A549 (cell line): ENCODE results near the gene SEPTIN1. TPM values are rescaled to one million over a fixed set of nuclear protein-coding genes. Genes with fewer than 3 reads are reported as not detected.
A peak's percentile ranks its signal among the peaks of the same experiment; 100 is the strongest.

Source experiments
- ATAC-seq, 2 experiments: fragments of 200-7000 bp in 1 of 2; fragments of >200 bp in 1 of 2; cut with Nextera tagmentation in 1 of 2; cut with Tn5 transposase in 1 of 2; 3 replicates each; pipeline versions ENCODE4 v1.8.0 to v1.9.1; 2018 to 2020; ENCODE audit warnings: mild to moderate bottlenecking in 1 of 2, moderate library complexity in 1 of 2
- CTCF ChIA-PET: fragments of 300-600 bp; sonication (Branson Sonifier 250); formaldehyde crosslinking; extraction: SDS; loops from one replicate; lab custom pipeline; 2021; ENCODE audit warnings: antibody characterized with exemption, inconsistent platforms; lab: Yijun Ruan, JAX
- POLR2A ChIA-PET: fragments of 350-600 bp; formaldehyde crosslinking; extraction: SDS; loops from one replicate; lab custom pipeline; 2021; ENCODE audit warnings: antibody characterized with exemption, inconsistent platforms; lab: Yijun Ruan, JAX
- DNase-seq, 2 experiments: peaks; one replicate each; pipeline versions ENCODE4 v3.0.0 to v3.0.0-alpha.2; 2011 to 2016; ENCODE audit warnings: low read depth in 1 of 2, low spot score in 1 of 2
- FAIRE-seq: peaks from 2 replicates; lab custom pipeline; 2011; peaks lifted over from hg19 to GRCh38; lab: Jason Lieb, UNC
- H3K27ac ChIP-seq, 2 experiments: fragments of >200 bp; sonication (Bioruptor Twin); formaldehyde crosslinking; 3 replicates each; pipeline ENCODE4 v1.5.1; 2016 to 2017
- H3K4me1 ChIP-seq: fragments of >200 bp; sonication (Bioruptor Twin); formaldehyde crosslinking; 3 replicates; pipeline ENCODE4 v1.6.1; 2016
- H3K4me2 ChIP-seq: fragments of >200 bp; sonication (Bioruptor Twin); formaldehyde crosslinking; 3 replicates; pipeline ENCODE4 v1.6.1; 2016
- H3K4me3 ChIP-seq: fragments of >200 bp; sonication (Bioruptor Twin); formaldehyde crosslinking; 3 replicates; pipeline ENCODE4 v1.5.1; 2016
- H3K9me3 ChIP-seq: fragments of >200 bp; sonication (Bioruptor Twin); formaldehyde crosslinking; 3 replicates; pipeline ENCODE4 v1.6.1; 2016
- CEBPB ChIP-seq, 2 experiments: fragments of >200 bp in 1 of 2; sonication (Bioruptor Twin) in 1 of 2; formaldehyde crosslinking in 1 of 2; IDR thresholded peaks; 2 replicates each; pipeline ENCODE4 v1.6.1; 2012 to 2016
- CTCF ChIP-seq: fragments of >200 bp; sonication (Bioruptor Twin); formaldehyde crosslinking; IDR thresholded peaks from 3 replicates; pipeline ENCODE4 v1.5.1; 2016
- ELK1 ChIP-seq: fragments of 150-350 bp; IDR thresholded peaks from 2 replicates; pipeline ENCODE4 v1.6.1; 2014; ENCODE audit warnings: low read depth, mild to moderate bottlenecking, low read length
- FOSL2 ChIP-seq, 2 experiments: fragments of 450-650 bp in 1 of 2; fragments of >200 bp in 1 of 2; sonication (Bioruptor Twin) in 1 of 2; formaldehyde crosslinking; IDR thresholded peaks; 2 replicates each; pipeline versions ENCODE4 v1.5.0 to v1.6.1; 2016 to 2020; ENCODE audit warnings: mild to moderate bottlenecking in 1 of 2, moderate library complexity in 1 of 2
- HEYL ChIP-seq: fragments of 250-450 bp; sonication (Bioruptor Pico); IDR thresholded peaks from 2 replicates; pipeline ENCODE4 v1.8.0; 2021; ENCODE audit warnings: mild to moderate bottlenecking, moderate library complexity
- HOXA7 ChIP-seq: fragments of 250-450 bp; sonication (Bioruptor Pico); IDR thresholded peaks from 2 replicates; pipeline ENCODE4 v1.5.0; 2020; ENCODE audit warnings: mild to moderate bottlenecking, moderate library complexity
- HOXB13 ChIP-seq: fragments of 250-450 bp; sonication (Bioruptor Pico); IDR thresholded peaks from 2 replicates; pipeline ENCODE4 v1.5.0; 2020; ENCODE audit warnings: low read depth, mild to moderate bottlenecking, moderate library complexity
- KDM5A ChIP-seq: fragments of 200-600 bp; sonication (generic); IDR thresholded peaks from 2 replicates; pipeline ENCODE4 v1.6.1; 2016; ENCODE audit warnings: antibody characterized with exemption, mild to moderate bottlenecking
- MAFK ChIP-seq: fragments of 450-650 bp; IDR thresholded peaks from 2 replicates; pipeline ENCODE4 v1.6.1; 2014; ENCODE audit not compliant: partially characterized antibody
- PHF8 ChIP-seq: fragments of 200-600 bp; sonication (generic); IDR thresholded peaks from 2 replicates; pipeline ENCODE4 v1.6.1; 2016; ENCODE audit warnings: low read depth, mild to moderate bottlenecking, antibody characterized with exemption, moderate library complexity, borderline replicate concordance
- POLR2A ChIP-seq: IDR thresholded peaks from 2 replicates; pipeline ENCODE4 v1.6.1; 2012; ENCODE audit warnings: mild to moderate bottlenecking, low read length
- RARB ChIP-seq: fragments of 250-450 bp; sonication (Bioruptor Pico); IDR thresholded peaks from 2 replicates; pipeline ENCODE4 v1.8.0; 2021; ENCODE audit warnings: mild to moderate bottlenecking, moderate library complexity
- REST ChIP-seq: fragments of 200-600 bp; sonication (generic); IDR thresholded peaks from 2 replicates; pipeline ENCODE4 v1.6.1; 2016; ENCODE audit warnings: antibody characterized with exemption, mild to moderate bottlenecking, moderate library complexity
- SREBF2 ChIP-seq: fragments of 450-650 bp; IDR thresholded peaks from 2 replicates; pipeline ENCODE4 v1.6.1; 2014; ENCODE audit warnings: mild to moderate bottlenecking, moderate library complexity
- WGBS: methylation state at CpG from one replicate; pipeline ENCODE4 v1.1.6; 2017; ENCODE audit errors: missing lambda C conversion rate; 5-methylcytosine and 5-hydroxymethylcytosine counted together
- polyA plus RNA-seq, 4 experiments: library from polyadenylated mRNA; depleted of rRNA in 3 of 4; stranded (reverse); fragments of >200 nt; fragmentation: RNase III in 1 of 4; extraction: RNeasy Plus Mini Kit Qiagen cat#74134 plus additional on column Dnase treatment in 1 of 4; gene quantifications; 2 replicates in 3 of 4; 3 replicates in 1 of 4; pipeline ENCODE4 v1.2.3, GENCODE V29; 2011 to 2017
- TF ChIP-seq, protein P1 (sequence below): fragments of >200 bp; sonication (Bioruptor Twin); formaldehyde crosslinking; IDR thresholded peaks from 3 replicates; pipeline ENCODE4 v1.6.1; 2016

The SEPTIN1 gene
- polyA plus RNA-seq, 2 of the 4 experiments (the other 2 are of a cell fraction) = 0.17 to 0.65 TPM

DNA sequence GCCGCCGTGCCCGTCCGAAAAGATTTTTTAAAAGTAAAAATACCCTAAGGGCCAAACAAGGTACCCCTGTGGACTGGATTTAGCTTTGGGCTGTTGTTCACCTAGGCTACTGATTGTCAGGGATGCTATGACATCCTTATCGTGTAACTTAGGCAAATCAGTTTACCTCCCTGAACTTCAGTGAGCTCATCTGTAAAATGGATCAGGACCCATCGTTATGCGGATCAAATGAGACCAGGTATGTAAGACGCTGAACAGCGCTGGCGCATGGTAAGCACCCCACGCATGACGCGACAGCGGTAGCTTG is 24.4 kb upstream of the SEPTIN1 start (continued):
- TF ChIP-seq, protein P1, sequence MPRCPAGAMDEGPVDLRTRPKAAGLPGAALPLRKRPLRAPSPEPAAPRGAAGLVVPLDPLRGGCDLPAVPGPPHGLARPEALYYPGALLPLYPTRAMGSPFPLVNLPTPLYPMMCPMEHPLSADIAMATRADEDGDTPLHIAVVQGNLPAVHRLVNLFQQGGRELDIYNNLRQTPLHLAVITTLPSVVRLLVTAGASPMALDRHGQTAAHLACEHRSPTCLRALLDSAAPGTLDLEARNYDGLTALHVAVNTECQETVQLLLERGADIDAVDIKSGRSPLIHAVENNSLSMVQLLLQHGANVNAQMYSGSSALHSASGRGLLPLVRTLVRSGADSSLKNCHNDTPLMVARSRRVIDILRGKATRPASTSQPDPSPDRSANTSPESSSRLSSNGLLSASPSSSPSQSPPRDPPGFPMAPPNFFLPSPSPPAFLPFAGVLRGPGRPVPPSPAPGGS = no peak
- no peak for TF ChIP-seq PHF8
- TF ChIP-seq RARB (CRISPR knock-in tag) = no peak
- no peak for TF ChIP-seq CTCF
- no peak for TF ChIP-seq HOXB13
- no peak for TF ChIP-seq HOXA7 (CRISPR knock-in tag)
- TF ChIP-seq KDM5A = no peak
- TF ChIP-seq HEYL (CRISPR knock-in tag) = no peak
- TF ChIP-seq SREBF2 = no peak
- TF ChIP-seq, all 56 proteins: peak for 0

- 68% methylated on average over 8 of the region's 8 CpGs for WGBS
- no peaks in the 10 kb centered on the region for H3K9me3 ChIP-seq
- ChIA-PET POLR2A (interaction anchor here (0.6 kb wide), 1 partner anchor 232 kb away, joined by 7 read pairs; no protein-coding TSS in a partner anchor), CTCF (interaction anchor here (1.2 to 11.5 kb wide), 3 partner anchors 7 to 333 kb away, joined by 3 to 149 read pairs (median 3); partner anchors contain the start of gene ZNF771)
- peaks cover 4% of the 10 kb centered on the region; the same call in 1 of the 3 replicates for H3K4me1 ChIP-seq
- H3K4me3 ChIP-seq = no peak overlapping the region
- H3K4me2 ChIP-seq = no peak overlapping the region; the same call in 2 of the 3 replicates
- DNase-seq = peak in 1 of 2 experiments; percentile 35
- FAIRE-seq = no peak
- no peak overlapping the region for H3K27ac ChIP-seq
- no peak for ATAC-seq
- no peak for TF ChIP-seq ELK1
- no peak for TF ChIP-seq MAFK
- no peak for TF ChIP-seq FOSL2 (IDR thresholded peaks at IDR 0.05)
- TF ChIP-seq FOSL2 (CRISPR knock-in tag; IDR thresholded peaks at IDR 0.05) = no peak
- TF ChIP-seq REST = no peak
- TF ChIP-seq CEBPB (IDR thresholded peaks at IDR 0.05) = no peak
- no peak for TF ChIP-seq POLR2A
- TF ChIP-seq HOXA7 (CRISPR knock-in tag) = no peak
Observed at GRCh38 chr16:30401768-30402425, 19.5 kb upstream of the SEPTIN1 start.
